GM10266 (cell line): ENCODE results near the gene LDLRAD3.

Experiments used
- DNase-seq: peaks from one replicate; pipeline ENCODE4 v3.0.0; 2012; ENCODE audit errors: extremely low spot score
- TF ChIP-seq, protein P1 (sequence below): IDR thresholded peaks from 2 replicates; pipeline ENCODE4 v1.5.1; 2012; ENCODE audit warnings: mild to moderate bottlenecking, low read depth; ENCODE audit not compliant: control insufficient read depth, insufficient read depth; ENCODE audit errors: missing control alignments

The LDLRAD3 gene

DNA sequence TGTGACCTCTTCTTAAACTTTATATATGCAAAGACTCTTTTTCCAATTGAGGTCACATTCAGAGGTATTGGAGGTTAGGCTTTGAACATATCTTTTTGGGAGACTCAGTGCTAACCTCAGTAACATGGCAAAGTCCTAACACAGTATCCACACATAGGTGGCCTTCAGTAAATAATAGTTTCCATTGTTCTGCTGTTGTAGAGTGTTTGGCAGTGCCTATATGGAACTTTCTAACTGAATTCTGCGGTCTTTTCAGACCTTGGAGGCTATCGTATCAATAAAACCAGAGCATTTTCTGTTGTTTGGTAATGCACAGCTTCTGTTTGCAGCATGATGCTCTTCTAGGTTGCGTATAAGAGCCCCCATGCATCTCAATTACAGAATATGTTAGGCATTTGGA lies 47.0 kb downstream of the LDLRAD3 start:
- TF ChIP-seq, protein P1, sequence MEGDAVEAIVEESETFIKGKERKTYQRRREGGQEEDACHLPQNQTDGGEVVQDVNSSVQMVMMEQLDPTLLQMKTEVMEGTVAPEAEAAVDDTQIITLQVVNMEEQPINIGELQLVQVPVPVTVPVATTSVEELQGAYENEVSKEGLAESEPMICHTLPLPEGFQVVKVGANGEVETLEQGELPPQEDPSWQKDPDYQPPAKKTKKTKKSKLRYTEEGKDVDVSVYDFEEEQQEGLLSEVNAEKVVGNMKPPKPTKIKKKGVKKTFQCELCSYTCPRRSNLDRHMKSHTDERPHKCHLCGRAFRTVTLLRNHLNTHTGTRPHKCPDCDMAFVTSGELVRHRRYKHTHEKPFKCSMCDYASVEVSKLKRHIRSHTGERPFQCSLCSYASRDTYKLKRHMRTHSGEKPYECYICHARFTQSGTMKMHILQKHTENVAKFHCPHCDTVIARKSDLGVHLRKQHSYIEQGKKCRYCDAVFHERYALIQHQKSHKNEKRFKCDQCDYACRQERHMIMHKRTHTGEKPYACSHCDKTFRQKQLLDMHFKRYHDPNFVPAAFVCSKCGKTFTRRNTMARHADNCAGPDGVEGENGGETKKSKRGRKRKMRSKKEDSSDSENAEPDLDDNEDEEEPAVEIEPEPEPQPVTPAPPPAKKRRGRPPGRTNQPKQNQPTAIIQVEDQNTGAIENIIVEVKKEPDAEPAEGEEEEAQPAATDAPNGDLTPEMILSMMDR, result no peak
- no peak for DNase-seq

DNA sequence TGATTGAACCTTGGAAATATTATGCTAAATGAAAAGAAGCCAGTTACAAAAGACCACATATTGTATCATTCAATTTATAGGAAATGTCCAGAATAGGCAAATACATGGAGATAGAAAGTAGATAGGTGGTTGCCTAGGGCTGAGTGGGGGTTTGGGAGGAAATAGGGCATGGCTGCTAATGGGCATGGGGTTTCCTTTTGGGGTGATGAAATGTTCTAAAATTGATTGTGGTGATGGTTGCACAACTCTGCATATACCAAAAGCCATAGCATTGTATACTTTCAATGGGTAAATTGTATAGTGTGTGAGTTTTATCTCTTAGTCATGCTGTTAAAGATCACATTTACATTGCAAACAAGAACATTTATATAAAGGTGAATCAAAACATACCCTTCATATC lies 48.7 kb downstream of the LDLRAD3 start:
- DNase-seq, result no peak
- TF ChIP-seq, protein P1, result no peak

DNA sequence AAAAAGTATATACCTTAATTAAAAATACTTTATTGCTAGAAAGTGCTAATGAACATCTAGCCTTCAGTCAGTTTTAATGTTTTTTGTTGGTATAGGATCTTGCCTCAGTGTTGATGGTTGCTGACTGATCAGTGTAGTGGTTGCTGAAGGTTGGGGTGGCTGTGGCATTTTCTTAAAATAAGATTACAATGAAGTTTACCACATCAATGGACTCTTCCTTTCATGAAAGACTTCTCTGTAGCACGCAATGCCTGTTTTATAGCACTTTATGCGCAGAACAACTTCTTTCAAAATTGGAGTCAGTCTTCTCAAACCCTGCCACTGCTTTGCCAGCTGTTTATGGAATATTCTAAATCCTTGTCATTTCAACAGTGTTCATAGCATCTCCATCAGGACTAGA lies 50.6 kb downstream of the LDLRAD3 start:
- DNase-seq, result no peak
- TF ChIP-seq, protein P1, result no peak

DNA sequence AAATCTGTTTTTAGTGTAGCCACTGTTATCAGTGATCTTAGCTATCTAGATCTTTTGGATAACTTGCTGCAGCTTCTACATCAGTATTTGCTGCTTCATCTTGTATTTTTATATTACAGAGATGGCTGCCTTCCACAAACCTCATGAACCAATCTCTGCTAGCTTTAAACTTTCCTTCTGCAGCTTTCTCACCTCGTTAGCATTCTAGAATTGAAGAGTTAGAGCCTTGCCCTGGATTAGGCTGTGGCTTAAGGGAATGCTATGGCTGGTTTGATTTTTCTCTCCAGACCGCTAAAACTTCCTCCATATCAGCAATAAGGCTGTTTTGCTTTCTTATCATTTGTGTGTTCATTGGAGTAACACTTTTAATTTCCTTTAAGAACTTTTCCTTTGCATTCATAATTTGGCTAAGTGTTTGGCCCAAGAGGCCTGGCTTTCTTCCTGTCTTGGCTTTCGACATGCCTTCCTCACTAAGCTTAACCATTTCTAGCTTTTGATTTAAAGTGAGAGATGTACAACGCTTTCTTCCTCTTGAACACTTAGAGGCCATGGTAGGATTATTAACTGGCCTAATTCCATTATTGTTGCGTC lies 51.9 kb downstream of the LDLRAD3 start:
- no peak for DNase-seq
- TF ChIP-seq, protein P1, result no peak

DNA sequence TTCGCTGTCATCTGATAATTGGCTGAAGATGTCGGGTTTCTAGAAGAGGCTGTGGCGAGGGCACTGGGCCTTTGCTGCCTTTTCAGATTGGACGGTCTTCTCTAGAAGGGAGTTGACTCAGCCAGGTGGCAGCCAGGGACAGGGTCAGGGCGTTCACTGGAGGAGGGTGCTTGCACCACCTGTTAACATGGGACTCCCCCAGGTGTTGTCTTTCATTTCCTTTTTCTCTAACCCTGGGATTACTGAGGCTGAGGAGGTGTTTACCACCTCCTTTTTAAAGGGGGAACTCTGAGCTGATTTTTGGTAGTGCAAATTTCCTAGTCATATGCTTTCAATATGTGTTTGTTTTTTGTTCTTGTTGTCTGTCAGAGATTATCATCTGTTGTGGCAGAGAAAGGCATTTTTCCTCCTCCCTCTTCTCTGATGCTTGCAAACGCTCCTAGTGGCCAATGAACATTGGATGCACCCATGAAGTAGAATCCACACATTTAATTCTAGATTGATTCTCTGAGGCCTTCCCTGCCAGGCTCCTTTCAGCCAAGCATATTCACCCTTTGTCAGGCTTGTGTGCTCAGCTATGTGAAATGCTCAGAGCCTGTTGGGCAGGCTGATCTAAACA lies 54.1 kb downstream of the LDLRAD3 start:
- TF ChIP-seq, protein P1, result no peak
- DNase-seq, result no peak

DNA sequence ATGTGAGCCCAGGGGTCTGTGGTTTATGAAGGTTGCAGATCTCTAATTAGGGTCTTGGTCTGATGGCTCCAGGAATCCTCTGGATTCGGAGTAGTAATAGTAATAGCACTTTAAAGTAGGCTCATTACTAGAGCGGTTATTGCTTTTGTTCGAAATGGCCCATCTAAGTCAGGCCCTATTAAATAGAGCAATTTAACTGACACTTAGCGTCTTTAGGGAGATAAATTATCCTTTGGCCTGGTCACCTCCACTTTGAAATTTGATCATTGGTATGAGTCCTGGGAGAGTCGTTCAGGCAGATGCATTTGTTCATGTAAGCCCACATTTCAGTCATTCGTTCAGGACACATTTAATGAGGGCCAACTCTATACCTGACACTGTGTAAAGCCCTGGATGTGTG lies 54.8 kb downstream of the LDLRAD3 start:
- TF ChIP-seq, protein P1, result no peak
- DNase-seq, result no peak

DNA sequence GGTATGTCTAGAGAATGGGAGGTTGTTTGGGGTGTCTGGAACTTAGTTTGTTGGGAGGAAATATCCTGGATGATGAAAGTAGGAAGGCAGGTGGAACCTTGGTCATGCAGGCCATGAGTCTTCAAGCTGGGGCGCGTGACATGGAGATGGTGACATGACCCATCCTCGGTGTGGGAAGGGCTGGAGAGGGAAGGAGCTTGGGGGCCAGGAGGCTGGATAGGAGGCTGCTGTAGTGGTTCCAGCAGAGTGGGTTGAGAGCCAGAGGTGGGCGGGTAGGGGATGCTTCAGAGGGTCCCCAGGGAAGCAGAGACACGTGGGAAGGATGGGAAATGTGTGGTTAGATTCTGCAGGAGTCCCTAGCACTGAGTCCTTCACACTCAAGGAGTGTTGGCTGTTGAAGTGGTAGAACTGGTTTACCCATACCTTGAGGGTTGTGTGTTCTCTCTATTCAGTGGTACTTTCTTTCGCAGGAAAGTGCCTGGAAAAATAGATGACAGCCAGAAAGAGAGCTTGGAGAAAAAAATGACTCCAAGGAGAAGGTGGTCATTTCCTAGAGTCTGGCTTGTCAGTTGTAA lies 56.8 kb downstream of the LDLRAD3 start:
- DNase-seq, result no peak
- TF ChIP-seq, protein P1, result no peak
